IPS-18c (cell line): ENCODE measurements around the gene EBF4.
"Not testable (repeated sequence)": the region's sequence is repeated elsewhere in the genome, so short reads cannot be mapped to it uniquely, and the experiment has no call there.

ENCODE experiments used
- H3K4me3 ChIP-seq: 2 replicates; pipeline ENCODE4 v1.7.0; 2013; ENCODE audit warnings: low read depth, mild to moderate bottlenecking, low read length, moderate library complexity; ENCODE audit not compliant: insufficient read depth
- H3K9me3 ChIP-seq: one replicate; pipeline ENCODE4 v1.6.1; 2013; ENCODE audit warnings: mild to moderate bottlenecking, low read length, moderate library complexity; ENCODE audit not compliant: control insufficient read depth, insufficient read depth

The EBF4 gene

GRCh38 chr20:2695206-2695983 is 2.8 kb downstream of the EBF4 start:
- H3K9me3 ChIP-seq = peaks cover 3% of the 10 kb centered on the region
- H3K4me3 ChIP-seq = no peak overlapping the region

DNA sequence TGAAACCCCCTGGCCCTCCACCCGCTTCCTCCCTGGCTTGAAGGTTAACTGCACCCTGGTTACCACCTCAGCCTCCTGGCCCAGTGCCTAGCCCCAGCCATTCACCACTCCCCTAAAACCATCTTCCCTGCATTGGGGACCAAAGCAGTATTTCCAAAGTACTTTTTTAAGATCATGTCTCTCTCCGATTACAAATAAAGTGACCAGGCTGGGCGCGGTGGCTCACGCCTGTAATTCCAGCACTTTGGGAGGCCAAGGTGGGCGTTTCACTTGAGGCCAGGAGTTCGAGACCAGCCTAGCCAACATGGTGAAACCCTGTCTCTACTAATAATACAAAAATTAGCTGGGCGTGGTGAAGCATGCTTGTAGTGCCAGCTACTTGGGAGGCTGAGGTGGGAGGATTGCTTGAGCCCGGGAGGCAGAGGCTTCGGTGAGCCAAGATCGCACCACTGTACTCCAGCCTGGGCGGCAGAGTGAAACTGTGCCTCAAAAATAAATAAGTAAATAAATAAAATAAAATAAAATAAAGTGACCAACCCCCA is 3.5 kb downstream of the EBF4 start:
- not testable (repeated sequence) for H3K4me3 ChIP-seq, H3K9me3 ChIP-seq

GRCh38 chr20:2696646-2697045 is 4.1 kb downstream of the EBF4 start:
- Histone ChIP-seq H3K4me3 (no peak overlapping the region), H3K9me3 (peaks cover 3% of the 10 kb centered on the region)

DNA sequence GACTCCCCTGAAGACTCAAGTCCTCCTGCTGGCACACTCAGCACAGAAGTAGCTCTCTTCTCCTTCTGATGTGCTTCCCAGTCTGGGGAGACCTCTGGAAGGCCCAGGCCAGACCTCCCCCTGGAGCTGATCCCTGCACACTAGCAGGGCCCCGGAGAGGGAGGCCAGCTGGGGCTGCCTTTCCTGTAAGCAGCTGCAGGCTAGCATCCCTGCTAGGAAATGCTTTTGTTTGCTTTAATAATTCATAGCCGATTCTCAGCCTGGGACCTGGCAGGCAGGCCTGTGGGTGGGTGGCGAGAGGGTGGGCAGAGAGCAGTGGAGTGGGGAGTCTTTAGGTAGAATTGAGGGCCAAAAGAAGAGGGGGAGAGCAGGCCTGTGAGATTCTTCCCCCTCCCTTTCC is 5.2 kb downstream of the EBF4 start:
- Histone ChIP-seq H3K4me3 (no peak overlapping the region), H3K9me3 (peaks cover 3% of the 10 kb centered on the region)

DNA sequence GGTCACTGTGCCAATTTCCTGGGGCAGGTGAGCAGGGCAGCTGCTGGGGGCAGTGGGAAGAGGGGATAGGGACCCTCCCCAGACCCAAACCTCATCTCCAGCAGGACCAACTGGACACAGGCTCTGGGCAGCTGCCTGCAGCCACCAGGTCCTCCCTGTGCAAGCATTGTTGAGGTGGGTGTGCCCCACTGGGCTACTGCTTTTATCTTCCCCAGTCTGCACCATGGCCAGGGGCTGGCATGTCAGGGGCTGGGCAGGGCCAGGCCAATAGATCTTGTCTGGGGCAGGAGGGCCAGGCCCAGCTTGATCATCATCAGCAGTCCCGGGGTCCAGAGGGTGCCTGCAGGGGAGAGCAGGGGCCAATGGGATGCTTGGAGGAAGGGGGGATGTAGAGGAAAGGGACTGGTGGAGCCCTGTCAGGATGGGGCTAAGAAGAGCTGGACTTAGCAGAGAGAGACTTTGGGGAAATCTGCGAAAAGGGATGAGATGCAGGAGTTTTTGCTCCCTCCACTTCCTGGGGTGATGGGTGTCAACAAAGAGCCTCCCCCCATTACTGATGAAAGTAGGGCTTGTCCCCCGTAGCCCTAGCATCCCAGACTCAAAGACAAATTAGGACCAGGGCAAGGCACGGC is 5.7 kb downstream of the EBF4 start:
- H3K9me3 ChIP-seq = peaks cover 4% of the 10 kb centered on the region
- H3K4me3 ChIP-seq = no peak overlapping the region

DNA sequence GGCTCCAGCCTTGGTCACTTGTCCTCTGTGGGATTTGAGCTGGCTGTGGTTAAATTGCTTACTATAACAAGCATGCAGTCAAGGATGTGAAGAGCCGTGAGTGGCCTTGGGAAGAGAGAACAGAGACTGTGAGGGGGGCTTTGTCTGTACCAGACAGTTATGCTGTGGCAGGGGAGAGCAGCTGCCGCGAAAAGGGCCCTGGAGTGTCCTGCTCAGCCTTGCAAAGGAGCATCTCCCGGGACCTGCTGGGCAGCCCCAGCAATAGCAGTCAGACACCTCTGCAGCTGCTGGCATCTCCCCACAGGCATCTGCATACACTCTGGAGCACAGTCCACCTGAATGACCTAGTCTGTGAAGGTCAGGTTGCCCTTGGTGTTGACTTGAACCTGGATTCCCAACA is 6.3 kb downstream of the EBF4 start:
- Histone ChIP-seq H3K9me3 (peaks cover 5% of the 10 kb centered on the region), H3K4me3 (no peak overlapping the region)

GRCh38 chr20:2699775-2700413 is 7.3 kb downstream of the EBF4 start:
- peaks cover 2% of the 10 kb centered on the region for H3K9me3 ChIP-seq
- no peak overlapping the region for H3K4me3 ChIP-seq

GRCh38 chr20:2700913-2701620 is 8.5 kb downstream of the EBF4 start:
- H3K4me3 ChIP-seq = no peak overlapping the region
- peaks cover 2% of the 10 kb centered on the region for H3K9me3 ChIP-seq

DNA sequence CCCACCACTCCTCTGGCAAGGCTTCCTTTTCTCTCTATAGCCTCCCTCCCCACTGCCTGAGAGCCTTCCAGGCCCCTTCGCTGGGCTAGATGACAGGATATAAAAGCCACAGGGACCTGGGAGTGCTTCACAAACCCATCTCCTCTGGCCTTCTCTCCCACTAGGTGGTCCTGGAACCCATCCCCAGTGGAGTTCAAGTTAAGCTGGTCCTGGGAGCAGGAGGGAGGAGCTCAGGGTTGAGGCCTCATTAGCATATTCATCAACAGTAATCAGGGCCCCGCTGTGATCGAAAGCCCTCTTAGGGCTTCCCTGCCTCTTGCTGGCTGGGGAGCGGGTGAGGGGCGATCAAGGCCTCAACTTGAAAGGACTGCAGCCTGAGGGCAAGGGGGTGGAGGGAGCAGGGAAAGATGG is 9.1 kb downstream of the EBF4 start:
- no peak overlapping the region; the same call in 1 of the 2 replicates for H3K4me3 ChIP-seq
- peaks cover 2% of the 10 kb centered on the region for H3K9me3 ChIP-seq

GRCh38 chr20:2703716-2704475 is 11.3 kb downstream of the EBF4 start:
- peaks cover 2% of the 10 kb centered on the region for H3K9me3 ChIP-seq
- no peak overlapping the region for H3K4me3 ChIP-seq

GRCh38 chr20:2705931-2706645 is 13.5 kb downstream of the EBF4 start:
- peaks cover 2% of the 10 kb centered on the region for H3K9me3 ChIP-seq
- no peak overlapping the region; the same call in 1 of the 2 replicates for H3K4me3 ChIP-seq

DNA sequence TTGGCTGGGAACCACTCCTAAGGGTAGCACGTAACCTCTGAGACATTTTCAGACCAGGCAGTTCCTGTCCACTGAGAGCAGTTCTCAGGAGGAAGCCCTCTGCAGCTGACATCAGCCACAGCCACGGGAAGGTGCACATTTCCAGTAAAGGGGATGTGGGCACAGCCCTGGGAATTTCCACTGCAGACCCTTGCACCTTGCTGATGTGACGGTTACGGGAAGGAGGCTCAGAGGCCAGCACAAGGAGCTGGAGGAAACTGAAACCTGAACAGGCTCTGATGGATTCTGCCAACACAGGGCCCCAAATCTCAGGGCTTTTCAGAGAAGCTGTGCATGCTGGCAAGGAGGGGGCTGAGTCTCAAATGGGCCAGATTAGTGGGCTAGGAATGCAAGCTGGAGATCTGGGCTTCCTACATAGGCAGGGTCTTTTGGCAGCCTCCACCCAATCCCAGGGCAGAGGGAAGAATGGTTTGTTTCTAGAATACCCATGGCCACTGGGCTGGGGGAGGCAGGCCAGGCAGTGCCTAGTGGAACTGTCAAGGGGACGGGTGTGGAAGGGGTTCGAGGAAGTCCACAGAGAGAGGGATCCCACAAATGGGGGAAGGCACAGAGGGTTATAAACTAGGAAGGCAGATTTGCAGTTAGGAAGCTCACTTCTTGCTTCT is 14.2 kb downstream of the EBF4 start:
- Histone ChIP-seq H3K4me3 (no peak overlapping the region), H3K9me3 (peaks cover 2% of the 10 kb centered on the region)

DNA sequence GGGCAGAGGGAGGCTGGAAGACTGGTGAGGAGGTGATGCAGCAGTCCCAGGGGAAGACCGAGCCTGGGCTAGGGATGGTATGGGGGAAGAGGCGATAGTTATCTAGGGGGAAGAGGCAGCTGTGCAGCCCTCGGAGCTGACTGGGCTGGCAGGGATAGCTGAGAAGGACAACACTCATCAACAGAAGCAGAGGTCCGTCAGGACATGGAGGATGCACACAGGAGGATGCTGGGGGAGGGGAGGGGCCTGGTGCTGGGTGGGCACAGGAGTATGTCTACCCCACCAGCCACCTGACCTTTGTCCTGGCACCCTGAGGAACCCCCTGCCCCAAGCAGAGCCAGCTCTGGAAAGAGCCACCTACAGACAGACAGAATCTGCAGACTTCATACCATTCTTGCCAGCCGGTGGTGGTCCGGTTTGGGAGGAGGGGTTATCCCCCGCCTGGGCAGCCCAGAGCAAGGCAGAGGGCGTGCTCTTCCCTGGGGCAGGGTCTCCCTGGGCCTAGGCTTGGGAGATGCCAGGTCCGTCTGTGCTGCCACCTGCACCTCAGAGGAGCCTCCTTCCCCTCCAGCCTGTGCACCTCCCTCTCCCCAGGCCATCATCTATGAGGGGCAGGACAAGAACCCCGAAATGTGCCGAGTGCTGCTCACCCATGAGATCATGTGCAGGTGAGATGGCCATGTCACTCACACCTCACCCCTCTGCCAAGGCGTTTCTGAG is 14.9 kb downstream of the EBF4 start:
- no peak overlapping the region for H3K4me3 ChIP-seq

GRCh38 chr20:2708073-2708415 is 15.5 kb downstream of the EBF4 start:
- Histone ChIP-seq H3K9me3 (peaks cover 2% of the 10 kb centered on the region), H3K4me3 (no peak overlapping the region)

More for the DNA sequence above, 14.9 kb downstream of the EBF4 start:
- H3K9me3 ChIP-seq = peaks cover 2% of the 10 kb centered on the region

- H3K4me3 ChIP-seq = no peak overlapping the region
- H3K9me3 ChIP-seq = no peaks in the 10 kb centered on the region
Measured at GRCh38 chr20:2708665-2709064, 16.1 kb downstream of the EBF4 start.
